H9 (cell line): ENCODE results near the gene CCSER1. TPM values are rescaled to one million over a fixed set of nuclear protein-coding genes. Genes with fewer than 3 reads are reported as not detected.

Source experiments
- DNase-seq: peaks from one replicate; pipeline ENCODE4 v3.0.0-alpha.2; 2017
- H2AFZ ChIP-seq: one replicate; pipeline ENCODE4 v1.6.1; 2013; ENCODE audit warnings: mild to moderate bottlenecking, low read length, control low read depth, moderate library complexity
- H2AK5ac ChIP-seq: 2 replicates; pipeline ENCODE4 v1.6.1; 2013; ENCODE audit warnings: low read length, control low read depth, mixed read lengths; ENCODE audit not compliant: insufficient read length
- H2BK120ac ChIP-seq: one replicate; pipeline ENCODE4 v1.6.1; 2013; ENCODE audit warnings: low read depth, mild to moderate bottlenecking, low read length, control low read depth, inconsistent platforms; ENCODE audit not compliant: poor library complexity, severe bottlenecking
- H2BK12ac ChIP-seq: 2 replicates; pipeline ENCODE4 v1.6.1; 2013; ENCODE audit warnings: low read length, control low read depth, mixed read lengths, low read depth; ENCODE audit not compliant: insufficient read length
- H2BK15ac ChIP-seq: 2 replicates; pipeline ENCODE4 v1.6.1; 2013; ENCODE audit warnings: low read depth, low read length, control low read depth
- H2BK20ac ChIP-seq: one replicate; pipeline ENCODE4 v1.6.1; 2013; ENCODE audit warnings: low read depth, mild to moderate bottlenecking, low read length, control low read depth, inconsistent platforms; ENCODE audit not compliant: poor library complexity, severe bottlenecking
- H2BK5ac ChIP-seq: 2 replicates; pipeline ENCODE4 v1.6.1; 2013; ENCODE audit warnings: low read length, control low read depth, mixed read lengths; ENCODE audit not compliant: insufficient read length
- H3K14ac ChIP-seq: 2 replicates; pipeline ENCODE4 v1.6.1; 2013; ENCODE audit warnings: low read length, control low read depth; ENCODE audit not compliant: insufficient read depth
- H3K18ac ChIP-seq: 2 replicates; pipeline ENCODE4 v1.6.1; 2013; ENCODE audit warnings: low read depth, mild to moderate bottlenecking, mixed read lengths, low read length, control low read depth; ENCODE audit not compliant: insufficient read length
- H3K23ac ChIP-seq: 2 replicates; pipeline ENCODE4 v1.6.1; 2013; ENCODE audit warnings: low read length, control low read depth, mixed read lengths, low read depth; ENCODE audit not compliant: insufficient read length
- H3K23me2 ChIP-seq: 2 replicates; pipeline ENCODE4 v1.6.1; 2013; ENCODE audit warnings: low read depth, mild to moderate bottlenecking, mixed read lengths, low read length, control low read depth; ENCODE audit not compliant: insufficient read length, poor library complexity, severe bottlenecking
- H3K27ac ChIP-seq: 2 replicates; pipeline ENCODE4 v1.5.1; 2013; ENCODE audit warnings: low read length, control low read depth, mixed read lengths, low read depth; ENCODE audit not compliant: insufficient read length
- H3K27me3 ChIP-seq: 2 replicates; pipeline ENCODE4 v1.6.1; 2013; ENCODE audit warnings: low read length, control low read depth, inconsistent platforms; ENCODE audit not compliant: insufficient read depth
- H3K4ac ChIP-seq: 2 replicates; pipeline ENCODE4 v1.6.1; 2013; ENCODE audit warnings: low read depth, mild to moderate bottlenecking, control low read depth, inconsistent platforms, low read length, moderate library complexity
- H3K4me1 ChIP-seq: 2 replicates; pipeline ENCODE4 v1.6.1; 2013; ENCODE audit warnings: low read length, control low read depth, inconsistent platforms; ENCODE audit not compliant: insufficient read depth
- H3K4me2 ChIP-seq: 2 replicates; pipeline ENCODE4 v1.6.1; 2013; ENCODE audit warnings: low read length, control low read depth, mixed read lengths; ENCODE audit not compliant: insufficient read length, insufficient read depth
- H3K56ac ChIP-seq: 2 replicates; pipeline ENCODE4 v1.6.1; 2013; ENCODE audit warnings: low read depth, mild to moderate bottlenecking, mixed read lengths, low read length, control low read depth; ENCODE audit not compliant: insufficient read length
- H3K79me1 ChIP-seq: 2 replicates; pipeline ENCODE4 v1.6.1; 2013; ENCODE audit warnings: low read depth, mild to moderate bottlenecking, moderate library complexity, low read length, control low read depth, inconsistent platforms; ENCODE audit not compliant: insufficient read depth, poor library complexity, severe bottlenecking
- H3K79me2 ChIP-seq: 2 replicates; pipeline ENCODE4 v1.6.1; 2013; ENCODE audit warnings: low read length, control low read depth, inconsistent platforms; ENCODE audit not compliant: insufficient read depth
- H3K9ac ChIP-seq: 2 replicates; pipeline ENCODE4 v1.6.1; 2013; ENCODE audit warnings: low read length, control low read depth, mixed read lengths; ENCODE audit not compliant: insufficient read length; ENCODE audit errors: extremely low read depth
- H3K9me3 ChIP-seq: one replicate; pipeline ENCODE4 v1.6.1; 2013; ENCODE audit warnings: low read depth, low read length, inconsistent platforms; ENCODE audit not compliant: control insufficient read depth
- H3T11ph ChIP-seq: one replicate; pipeline ENCODE4 v1.6.1; 2013; ENCODE audit warnings: mild to moderate bottlenecking, low read length, control low read depth, inconsistent platforms
- H4K20me1 ChIP-seq: one replicate; pipeline ENCODE4 v1.6.1; 2013; ENCODE audit not compliant: control insufficient read depth, insufficient read length, insufficient read depth
- H4K5ac ChIP-seq: 2 replicates; pipeline ENCODE4 v1.6.1; 2013; ENCODE audit warnings: low read depth, mild to moderate bottlenecking, mixed read lengths, low read length, control low read depth; ENCODE audit not compliant: insufficient read length
- H4K8ac ChIP-seq: replicated peaks from 2 replicates; pipeline ENCODE4 v1.6.1; 2013; ENCODE audit warnings: low read length, control low read depth, mixed read lengths, low read depth; ENCODE audit not compliant: insufficient read length
- H4K91ac ChIP-seq: 2 replicates; pipeline ENCODE4 v1.6.1; 2013; ENCODE audit warnings: low read depth, mild to moderate bottlenecking, moderate library complexity, mixed read lengths, low read length, control low read depth; ENCODE audit not compliant: insufficient read length
- H3K27ac Mint-ChIP-seq, 3 experiments: 2 replicates in 2 of 3; 3 replicates in 1 of 3; pipeline ENCODE4 v1.8.0; 2020 to 2021; ENCODE audit warnings: mixed read lengths in 3 of 3, mild to moderate bottlenecking in 1 of 3, moderate library complexity in 1 of 3
- H3K27me3 Mint-ChIP-seq: 2 replicates; pipeline ENCODE4 v1.8.0; 2021; ENCODE audit warnings: low read depth, mild to moderate bottlenecking, moderate library complexity, mixed read lengths
- H3K36me3 Mint-ChIP-seq, 3 experiments: 2 replicates in 2 of 3; 3 replicates in 1 of 3; pipeline ENCODE4 v1.8.0; 2020 to 2021; ENCODE audit warnings: low read depth in 3 of 3, mixed read lengths in 3 of 3; ENCODE audit not compliant: insufficient read depth in 1 of 3
- H3K4me1 Mint-ChIP-seq, 2 experiments: 2 replicates each; pipeline ENCODE4 v1.8.0; 2020; ENCODE audit warnings: mixed read lengths in 2 of 2
- H3K4me3 Mint-ChIP-seq, 2 experiments: 2 replicates in 1 of 2; 3 replicates in 1 of 2; pipeline ENCODE4 v1.8.0; 2020 to 2021; ENCODE audit warnings: mild to moderate bottlenecking in 2 of 2, mixed read lengths in 2 of 2, moderate library complexity in 1 of 2
- H3K9me3 Mint-ChIP-seq, 2 experiments: 2 replicates in 1 of 2; 3 replicates in 1 of 2; pipeline ENCODE4 v1.8.0; 2020; ENCODE audit warnings: mild to moderate bottlenecking in 2 of 2, mixed read lengths in 2 of 2, moderate library complexity in 1 of 2
- WGBS: extraction: QIAGEN DNeasy Blood & Tissue Kit; methylation state at CpG from one replicate; pipeline ENCODE4 v1.1.7; 2013; ENCODE audit warnings: missing lambda C conversion rate, low lambda C conversion rate, mixed read lengths; ENCODE audit not compliant: insufficient read length; ENCODE audit errors: extremely low coverage; 5-methylcytosine and 5-hydroxymethylcytosine counted together
- total RNA-seq: library from RNA; stranded (reverse); gene quantifications from 2 replicates; pipeline ENCODE4 v1.2.1, GENCODE V29; 2021
- TF ChIP-seq, protein P1 (sequence below): fragments of 200-600 bp; sonication (generic); conservative IDR thresholded peaks from 3 replicates; pipeline ENCODE4 v1.8.0; 2021; ENCODE audit warnings: antibody characterized with exemption, mild to moderate bottlenecking

Gene CCSER1
- total RNA-seq, 1 experiment from 2014 or later = 0.37 TPM

DNA sequence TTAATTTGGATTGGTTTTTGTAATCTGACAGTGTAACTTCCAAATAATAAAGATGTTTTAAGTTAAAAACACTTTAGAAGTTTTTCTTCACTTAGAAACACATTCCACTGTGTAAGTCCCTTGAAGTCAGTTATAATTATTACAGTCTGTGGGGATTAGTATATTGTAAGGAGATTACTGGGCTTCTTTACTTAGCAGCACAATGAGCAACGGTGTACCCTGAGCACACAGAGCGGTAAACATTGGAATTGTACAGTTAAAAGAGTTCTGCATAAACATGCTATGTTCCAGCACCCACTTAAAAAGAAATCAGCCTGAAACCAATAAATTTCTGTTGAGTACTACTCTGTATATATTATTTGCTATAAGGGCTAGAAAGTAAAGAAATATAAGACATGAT is 44.3 kb downstream of the CCSER1 start:
- H3K23ac ChIP-seq = no peak overlapping the region
- Mint-ChIP-seq H3K36me3 (no peaks in the 10 kb centered on the region; a peak in 2 of 7 replicates), H3K27ac (no peak overlapping the region), H3K27me3 (no peaks in the 10 kb centered on the region), H3K4me3 (no peak overlapping the region), H3K9me3 (peaks cover 0 to 2% of the 10 kb centered on the region in 2 experiments; a peak in 1 of 5 replicates), H3K4me1 (0 out of 4 replicates have a peak, but pooled peaks cover 0 to 4% of the 10 kb centered on the region in 2 experiments)
- no peak overlapping the region for H4K91ac ChIP-seq
- no peak overlapping the region for H3K56ac ChIP-seq
- H3K18ac ChIP-seq = no peak overlapping the region
- no CpG with 5 or more reads among the region's 2 CpGs for WGBS
- H2AFZ ChIP-seq = no peak overlapping the region
- no peak overlapping the region for H3K4ac ChIP-seq
- TF ChIP-seq, protein P1, sequence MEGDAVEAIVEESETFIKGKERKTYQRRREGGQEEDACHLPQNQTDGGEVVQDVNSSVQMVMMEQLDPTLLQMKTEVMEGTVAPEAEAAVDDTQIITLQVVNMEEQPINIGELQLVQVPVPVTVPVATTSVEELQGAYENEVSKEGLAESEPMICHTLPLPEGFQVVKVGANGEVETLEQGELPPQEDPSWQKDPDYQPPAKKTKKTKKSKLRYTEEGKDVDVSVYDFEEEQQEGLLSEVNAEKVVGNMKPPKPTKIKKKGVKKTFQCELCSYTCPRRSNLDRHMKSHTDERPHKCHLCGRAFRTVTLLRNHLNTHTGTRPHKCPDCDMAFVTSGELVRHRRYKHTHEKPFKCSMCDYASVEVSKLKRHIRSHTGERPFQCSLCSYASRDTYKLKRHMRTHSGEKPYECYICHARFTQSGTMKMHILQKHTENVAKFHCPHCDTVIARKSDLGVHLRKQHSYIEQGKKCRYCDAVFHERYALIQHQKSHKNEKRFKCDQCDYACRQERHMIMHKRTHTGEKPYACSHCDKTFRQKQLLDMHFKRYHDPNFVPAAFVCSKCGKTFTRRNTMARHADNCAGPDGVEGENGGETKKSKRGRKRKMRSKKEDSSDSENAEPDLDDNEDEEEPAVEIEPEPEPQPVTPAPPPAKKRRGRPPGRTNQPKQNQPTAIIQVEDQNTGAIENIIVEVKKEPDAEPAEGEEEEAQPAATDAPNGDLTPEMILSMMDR = no peak
- H2BK120ac ChIP-seq = no peak overlapping the region
- H3K9ac ChIP-seq = no peak overlapping the region
- no peaks in the 10 kb centered on the region for H3K9me3 ChIP-seq
- H3K23me2 ChIP-seq = no peaks in the 10 kb centered on the region
- no peaks in the 10 kb centered on the region for H3K79me1 ChIP-seq
- H4K8ac ChIP-seq = no peak overlapping the region
- no peak overlapping the region for H3K14ac ChIP-seq
- H2AK5ac ChIP-seq = no peak overlapping the region
- no peaks in the 10 kb centered on the region for H3K27me3 ChIP-seq
- H3K27ac ChIP-seq = no peak overlapping the region
- no peak overlapping the region for H2BK5ac ChIP-seq
- H4K20me1 ChIP-seq = no peaks in the 10 kb centered on the region
- no peak overlapping the region for H2BK15ac ChIP-seq
- H2BK20ac ChIP-seq = no peak overlapping the region
- no peaks in the 10 kb centered on the region; the same call in 1 of the 2 replicates for H3K79me2 ChIP-seq
- no peak overlapping the region for H2BK12ac ChIP-seq
- H3K4me2 ChIP-seq = no peak overlapping the region
- H3K4me1 ChIP-seq = no peaks in the 10 kb centered on the region
- H3T11ph ChIP-seq = no peak overlapping the region
- no peak overlapping the region for H4K5ac ChIP-seq
- DNase-seq = no peak
